ENCODE measurements around the gene MAEL. TPM values are rescaled to one million over a fixed set of nuclear protein-coding genes. Genes with fewer than 3 reads are reported as not detected.
A peak's percentile ranks its signal among the peaks of the same experiment; 100 is the strongest.

MAEL gene
- total and polyA plus RNA-seq, 11 donors = 0.62 to 6.8 (median 3.1) TPM

DNA sequence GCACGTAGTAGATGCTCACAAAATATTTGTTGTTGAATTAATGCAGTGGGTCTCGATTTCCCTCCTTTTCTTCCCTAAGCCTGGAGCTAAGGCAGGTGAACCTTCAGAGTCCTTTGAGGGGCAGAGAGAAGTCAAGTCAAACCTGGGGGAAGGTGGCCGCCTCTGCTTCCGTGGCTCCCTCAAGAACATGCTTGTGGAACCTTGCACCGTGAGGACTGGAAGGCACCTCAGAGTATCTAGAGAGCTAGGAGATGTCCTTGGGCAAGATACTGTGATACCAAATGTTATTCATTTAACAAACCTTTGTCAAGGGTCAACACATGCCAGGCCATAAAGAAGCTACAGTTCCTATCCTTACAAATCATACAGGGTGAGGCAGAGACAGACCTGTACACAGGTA, 62.8 kb downstream of the MAEL start:
- no peaks in the 10 kb centered on the region for H3K4me1 ChIP-seq
- ATAC-seq (no peak), DNase-seq (no peak)
- H3K27me3 ChIP-seq = peaks cover 0 to 5% (median 0%) of the 10 kb centered on the region in 9 donors
- intact Hi-C loops (cut with DNase I) = loop anchor here in 2 of 10 donors (10.0 kb wide), 2 partner anchors 77 to 1127 kb away; partner anchors contain the start of gene ILDR2 (in 1 of the 2)
- no peak overlapping the region for H3K27ac ChIP-seq
- WGBS, 4 donors = 95 to 98% (median 96%) methylated on average over 5 of the region's 5 CpGs
- H3K4me3 ChIP-seq = no peak overlapping the region
- H3K36me3 ChIP-seq = no peaks in the 10 kb centered on the region
- TF ChIP-seq POLR2A (IDR thresholded peaks at IDR 0.05) (no peak), CTCF (IDR thresholded peaks at IDR 0.05) (no peak)
- H3K9me3 ChIP-seq = no peaks in the 10 kb centered on the region

DNA sequence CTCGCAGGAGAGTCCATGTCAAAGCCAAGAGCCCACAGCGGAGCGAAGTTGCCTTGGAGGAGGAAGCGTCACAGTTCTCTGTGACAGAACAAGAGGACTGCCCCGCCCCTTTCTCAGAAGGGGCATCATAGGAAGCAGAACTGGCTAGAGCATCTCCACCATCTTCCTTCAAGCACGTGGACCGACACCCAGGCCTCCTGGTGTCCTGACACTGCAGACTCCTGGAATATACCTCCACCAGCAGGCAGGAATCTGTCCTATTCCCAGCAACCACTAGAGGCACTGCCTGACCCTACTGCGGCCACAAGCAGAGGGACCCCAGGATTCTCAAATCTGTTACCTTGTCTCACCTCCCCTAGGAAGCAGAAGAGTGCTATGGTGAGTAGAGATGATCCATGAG, 63.3 kb downstream of the MAEL start:
- DNase-seq (no peak), ATAC-seq (peak in 1 of 4 donors; percentile 29)
- no peak overlapping the region for H3K4me3 ChIP-seq
- intact Hi-C loops (cut with DNase I) = loop anchor here in 2 of 10 donors (10.0 kb wide), 2 partner anchors 78 to 1128 kb away; partner anchors contain the start of gene ILDR2 (in 1 of the 2)
- no peak for TF ChIP-seq POLR2A (IDR thresholded peaks at IDR 0.05)
- TF ChIP-seq CTCF (IDR thresholded peaks at IDR 0.05) = peak in 8 of 12 donors; percentile 10 to 50 (median 31)
- H3K4me1 ChIP-seq = no peaks in the 10 kb centered on the region
- H3K27me3 ChIP-seq = peaks cover 0 to 3% (median 0%) of the 10 kb centered on the region in 9 donors
- no peaks in the 10 kb centered on the region for H3K36me3 ChIP-seq
- H3K9me3 ChIP-seq = no peaks in the 10 kb centered on the region
- 71 to 77% (median 75%) methylated on average over 8 of the region's 8 CpGs for WGBS, 4 donors
- H3K27ac ChIP-seq = no peak overlapping the region

DNA sequence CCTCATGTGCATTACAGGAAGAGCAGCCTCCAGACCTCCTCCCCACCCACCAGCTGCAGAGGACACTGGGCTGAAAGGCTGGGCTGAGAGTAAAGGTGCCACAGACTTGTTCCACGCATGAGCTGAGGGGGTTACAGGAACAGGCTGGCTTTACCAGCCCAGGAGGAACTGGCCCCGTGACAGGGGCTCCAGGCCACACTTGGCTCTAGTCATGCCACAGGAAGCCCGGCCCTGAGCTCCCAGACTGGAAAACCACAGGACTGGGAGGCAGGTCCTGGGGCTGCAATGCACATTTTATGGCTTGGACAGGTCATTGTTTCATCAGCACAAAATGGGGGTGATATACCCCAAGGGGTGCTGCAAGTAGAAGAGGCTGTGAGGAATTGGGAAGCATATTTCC, 65.5 kb downstream of the MAEL start:
- intact Hi-C loops (cut with DNase I) = loop anchor here in 2 of 10 donors (10.0 kb wide), 2 partner anchors 80 to 1130 kb away; partner anchors contain the start of gene ILDR2 (in 1 of the 2)
- ATAC-seq = no peak
- 67 to 75% (median 72%) methylated on average over 2 to 3 of the region's 3 CpGs for WGBS, 4 donors

More for the DNA sequence above, 65.5 kb downstream of the MAEL start:
- Histone ChIP-seq H3K4me1 (peaks cover 0 to 8% (median 3%) of the 10 kb centered on the region in 12 donors), H3K9me3 (no peaks in the 10 kb centered on the region), H3K27ac (no peak overlapping the region), H3K4me3 (no peak overlapping the region), H3K27me3 (peaks cover 0 to under 1% (median 0%) of the 10 kb centered on the region in 9 donors), H3K36me3 (no peaks in the 10 kb centered on the region)
- DNase-seq = no peak
- TF ChIP-seq CTCF (IDR thresholded peaks at IDR 0.05) (no peak), POLR2A (IDR thresholded peaks at IDR 0.05) (no peak)
